OCI-LY7 (cell line): ENCODE measurements around the gene ANKRD36C. TPM values are rescaled to one million over a fixed set of nuclear protein-coding genes. Genes with fewer than 3 reads are reported as not detected.
"Not testable (repeated sequence)": the region's sequence is repeated elsewhere in the genome, so short reads cannot be mapped to it uniquely, and the experiment has no call there.

Experiments used
- BruUV-seq: library from RNA; stranded (reverse); fragments of 400-500 nt; replicated peaks from 2 replicates; lab custom pipeline; 2021; lab: Mats Ljungman, UMichigan
- CTCF ChIA-PET: fragments of 300-600 bp; sonication (Branson Sonifier 250); formaldehyde crosslinking; loops from one replicate; lab custom pipeline; 2022; ENCODE audit warnings: antibody characterized with exemption; ENCODE audit not compliant: unreplicated experiment; lab: Charles Lee
- POLR2A ChIA-PET: fragments of 300-600 bp; sonication (Branson Sonifier 250); formaldehyde crosslinking; loops from one replicate; lab custom pipeline; 2022; ENCODE audit warnings: antibody characterized with exemption; lab: Charles Lee
- DNase-seq: peaks from one replicate; pipeline ENCODE4 v3.0.0-alpha.2; 2015; ENCODE audit warnings: low spot score
- H2AFZ ChIP-seq: fragments of 200-600 bp; sonication (generic), shearing (Covaris generic); 2 replicates; pipeline ENCODE4 v1.6.1; 2014; ENCODE audit warnings: mild to moderate bottlenecking, antibody characterized with exemption, low read length, moderate library complexity
- H3K27ac ChIP-seq: fragments of 200-600 bp; sonication (generic); 2 replicates; pipeline ENCODE4 v1.5.1; 2014; ENCODE audit warnings: mixed run types, low read depth, mild to moderate bottlenecking, moderate library complexity, low read length, inconsistent platforms; ENCODE audit not compliant: poor library complexity, severe bottlenecking
- H3K36me3 ChIP-seq: fragments of 200-600 bp; sonication (generic); 2 replicates; pipeline ENCODE4 v1.6.1; 2014; ENCODE audit warnings: mild to moderate bottlenecking, antibody characterized with exemption, low read length, moderate library complexity, mixed read lengths; ENCODE audit not compliant: insufficient read depth
- H3K4me1 ChIP-seq: fragments of 200-600 bp; sonication (generic); 2 replicates; pipeline ENCODE4 v1.5.1; 2014; ENCODE audit warnings: mild to moderate bottlenecking, low read length; ENCODE audit not compliant: insufficient read depth, poor library complexity, severe bottlenecking
- H3K4me2 ChIP-seq: fragments of 200-600 bp; sonication (generic); 2 replicates; pipeline ENCODE4 v1.6.1; 2014; ENCODE audit warnings: mild to moderate bottlenecking, low read length
- H3K4me3 ChIP-seq: fragments of 200-600 bp; sonication (generic); 2 replicates; pipeline ENCODE4 v1.5.1; 2014; ENCODE audit warnings: mild to moderate bottlenecking, low read depth, low read length; ENCODE audit not compliant: poor library complexity, severe bottlenecking
- H3K79me2 ChIP-seq: fragments of 200-600 bp; sonication (generic); 2 replicates; pipeline ENCODE4 v1.6.1; 2016; ENCODE audit warnings: low read depth, mild to moderate bottlenecking, low read length, moderate library complexity, mixed read lengths; ENCODE audit not compliant: insufficient read depth
- H3K9me2 ChIP-seq: fragments of 200-600 bp; sonication (generic); 2 replicates; pipeline ENCODE4 v1.6.1; 2016; ENCODE audit warnings: mild to moderate bottlenecking, low read length, mixed read lengths; ENCODE audit not compliant: insufficient read depth
- H3K9me3 ChIP-seq: fragments of 200-600 bp; sonication (generic); 2 replicates; pipeline ENCODE4 v1.6.1; 2014; ENCODE audit warnings: mild to moderate bottlenecking, mixed run types, low read length, mixed read lengths
- H4K20me1 ChIP-seq: fragments of 200-600 bp; sonication (generic); 2 replicates; pipeline ENCODE4 v1.6.1; 2014; ENCODE audit warnings: mild to moderate bottlenecking, antibody characterized with exemption, low read length, moderate library complexity, mixed read lengths; ENCODE audit not compliant: insufficient read depth
- CTCF ChIP-seq: fragments of 200-600 bp; sonication (generic); conservative IDR thresholded peaks from 2 replicates; pipeline ENCODE4 v1.5.1; 2014; ENCODE audit warnings: mild to moderate bottlenecking, antibody characterized with exemption, low read length, moderate library complexity, mixed read lengths
- EZH2phosphoT487 ChIP-seq: fragments of 200-600 bp; sonication (generic); IDR thresholded peaks from 2 replicates; pipeline ENCODE4 v1.6.1; 2018; ENCODE audit warnings: low read depth, borderline replicate concordance, mild to moderate bottlenecking, mixed run types, antibody characterized with exemption, low read length, moderate library complexity, mixed read lengths
- intact Hi-C: fragments of 100-400 bp; cut with micrococcal nuclease; formaldehyde crosslinking; loops from one replicate; pipeline ENCODE4 v1.10.0; 2022; ENCODE audit not compliant: unreplicated experiment
- total RNA-seq, 2 experiments: library from RNA; depleted of rRNA in 1 of 2; stranded (reverse); fragments of >200 nt in 1 of 2; shearing (Covaris generic) in 1 of 2; gene quantifications; 2 replicates each; pipeline ENCODE4 v1.2.3, GENCODE V29; 2014 to 2022

The ANKRD36C gene
- total RNA-seq, 2 experiments from 2014 or later, result 87.8 to 99.2 TPM

GRCh38 chr2:95799892-95800291, 191.7 kb downstream of the ANKRD36C start:
- intact Hi-C loops, result no loop called here
- no TSS peak for BruUV-seq
- Histone ChIP-seq H3K36me3 (no peaks in the 10 kb centered on the region), H2AFZ (no peak overlapping the region), H4K20me1 (no peaks in the 10 kb centered on the region), H3K27ac (no peak overlapping the region), H3K4me3 (no peak overlapping the region), H3K9me2 (no peaks in the 10 kb centered on the region), H3K4me2 (no peak overlapping the region), H3K9me3 (no peaks in the 10 kb centered on the region), H3K79me2 (no peaks in the 10 kb centered on the region), H3K4me1 (no peaks in the 10 kb centered on the region)
- POLR2A ChIA-PET, result no interaction called here
- TF ChIP-seq CTCF (no peak), EZH2phosphoT487 (no peak)
- DNase-seq, result no peak
- CTCF ChIA-PET, result no interaction called here

GRCh38 chr2:95799147-95799889, 192.3 kb downstream of the ANKRD36C start:
- H3K4me1 ChIP-seq, H3K36me3 ChIP-seq, intact Hi-C loops, H2AFZ ChIP-seq, H3K9me2 ChIP-seq, H3K4me2 ChIP-seq, H3K4me3 ChIP-seq, CTCF ChIA-PET, DNase-seq, H3K9me3 ChIP-seq, BruUV-seq, H4K20me1 ChIP-seq, H3K27ac ChIP-seq, POLR2A ChIA-PET, H3K79me2 ChIP-seq: not testable (repeated sequence)

GRCh38 chr2:95796249-95797099, 195.2 kb downstream of the ANKRD36C start:
- H3K36me3 ChIP-seq, H3K79me2 ChIP-seq, H3K9me2 ChIP-seq, CTCF ChIA-PET, DNase-seq, H3K4me2 ChIP-seq, H3K4me3 ChIP-seq, H4K20me1 ChIP-seq, H2AFZ ChIP-seq, POLR2A ChIA-PET, H3K4me1 ChIP-seq, H3K27ac ChIP-seq, BruUV-seq, intact Hi-C loops, H3K9me3 ChIP-seq: not testable (repeated sequence)

- H2AFZ ChIP-seq, H4K20me1 ChIP-seq, H3K79me2 ChIP-seq, H3K9me2 ChIP-seq, CTCF ChIA-PET, H3K4me2 ChIP-seq, POLR2A ChIA-PET, H3K4me3 ChIP-seq, intact Hi-C loops, H3K4me1 ChIP-seq, H3K36me3 ChIP-seq, H3K9me3 ChIP-seq, H3K27ac ChIP-seq, DNase-seq, BruUV-seq: not testable (repeated sequence)
These were observed 197.7 kb downstream of the ANKRD36C start for GRCh38 chr2:95793970-95794369.

GRCh38 chr2:95790180-95790579, 201.4 kb downstream of the ANKRD36C start:
- H3K4me2 ChIP-seq, H3K4me1 ChIP-seq, H4K20me1 ChIP-seq, H3K79me2 ChIP-seq, H3K9me2 ChIP-seq, CTCF ChIA-PET, DNase-seq, intact Hi-C loops, H3K9me3 ChIP-seq, H3K36me3 ChIP-seq, BruUV-seq, POLR2A ChIA-PET, H3K4me3 ChIP-seq, H3K27ac ChIP-seq, H2AFZ ChIP-seq: not testable (repeated sequence)
